Left cardiac atrium (tissue), 4 donors: ENCODE measurements around the gene ELK1. TPM values are rescaled to one million over a fixed set of nuclear protein-coding genes. Genes with fewer than 3 reads are reported as not detected.
"Not testable (repeated sequence)": the region's sequence is repeated elsewhere in the genome, so short reads cannot be mapped to it uniquely, and the experiment has no call there.

Experiments used
- ATAC-seq, 2 donors: fragments of 200-7000 bp; cut with Tn5 transposase; one replicate each; pipeline ENCODE4 v1.9.1; 2020; ENCODE audit warnings: mild to moderate bottlenecking in 2 of 2, moderate library complexity in 2 of 2
- DNase-seq: peaks from one replicate; pipeline ENCODE4 v3.0.0-alpha.2; 2020
- intact Hi-C, 2 donors: fragments of 100-400 bp; cut with DNase I; formaldehyde crosslinking; loops; one replicate each; pipeline versions ENCODE4 v1.14.1 to v1.15.1; 2022 to 2023
- long read RNA-seq: library from polyadenylated mRNA; unstranded; transcript quantifications from one replicate; pipeline ENCODE4 v2.0.0, GENCODE V29; 2021
- total RNA-seq, 2 donors: library from RNA; stranded (reverse); fragmentation: NEBNext Ultra II Directional; extraction: Animal tissue kit (Norgen Biotek cat#: 25700); gene quantifications; one replicate each; pipeline ENCODE4 v1.2.1, GENCODE V29; 2021
- donor health status: DM: no; HTN: yes; CAD: no.
- donor health status: DM: no; HTN: yes; CAD: no; lungs with severe emphysema.
- donor health status: DM: yes; HTN: yes; CAD: no.
- donor health status: Dilated cardiomyopathy.

Gene ELK1
- 10 to 100 TPM; 18.5 to 32.2 TPM for total RNA-seq
- long read RNA-seq, transcript ELK1-203 (7 exons, 2,258 nt), result minor isoform, 8 of 44 reads
- long read RNA-seq, transcript ELK1-201 (6 exons, 2,695 nt), result major isoform, 9 of 44 reads
- long read RNA-seq, partial matches to known transcripts, result 25 of 44 reads
- long read RNA-seq, other reads (novel, unspliced or antisense), result 2 of 44 reads

GRCh38 chrX:47650164-47651042 is at the start of gene ELK1:
ELK1 (minus strand) TSS chrX:47650563; CDS start chrX:47641441, 9,122 bp downstream.
- peak; percentile 95 for DNase-seq
- intact Hi-C loops, result loop anchor here in 1 of 2 donors (10.0 kb wide), 1 partner anchor 374 kb away; no protein-coding TSS in a partner anchor
- peak; percentile 94 to 98 for ATAC-seq

GRCh38 chrX:47697181-47697580 is 46.8 kb upstream of the ELK1 start:
- no peak for DNase-seq
- intact Hi-C loops, result no loop called here

GRCh38 chrX:47690175-47690574 is 39.8 kb upstream of the ELK1 start:
- intact Hi-C loops, result no loop called here
- ATAC-seq (no peak), DNase-seq (no peak)

More at GRCh38 chrX:47697181-47697580, 46.8 kb upstream of the ELK1 start:
- ATAC-seq, result no peak

- no peak for DNase-seq
- ATAC-seq, result no peak
- intact Hi-C loops, result no loop called here
Measured at GRCh38 chrX:47687263-47687662, 36.9 kb upstream of the ELK1 start.

GRCh38 chrX:47683829-47684205 is 33.5 kb upstream of the ELK1 start:
- intact Hi-C loops, result no loop called here
- no peak for DNase-seq
- no peak for ATAC-seq

GRCh38 chrX:47683184-47683828 is 32.9 kb upstream of the ELK1 start:
- ATAC-seq (no peak), DNase-seq (no peak)
- intact Hi-C loops, result no loop called here

- DNase-seq, intact Hi-C loops, ATAC-seq: not testable (repeated sequence)
Measured at GRCh38 chrX:47675959-47676859, 25.8 kb upstream of the ELK1 start.

- no peak for ATAC-seq
- no peak for DNase-seq
- intact Hi-C loops, result no loop called here
Measured at GRCh38 chrX:47674776-47675175, 24.4 kb upstream of the ELK1 start.

- DNase-seq, ATAC-seq, intact Hi-C loops: not testable (repeated sequence)
Measured at GRCh38 chrX:47665797-47666196, 15.4 kb upstream of the ELK1 start.

- intact Hi-C loops, result no loop called here
- ATAC-seq (no peak), DNase-seq (no peak)
Measured at GRCh38 chrX:47664737-47665136, 14.4 kb upstream of the ELK1 start.

GRCh38 chrX:47662144-47662657 is 11.8 kb upstream of the ELK1 start:
- peak in 1 of 2 donors; percentile 6 for ATAC-seq
- intact Hi-C loops, result no loop called here
- no peak for DNase-seq

GRCh38 chrX:47661539-47661938 is 11.2 kb upstream of the ELK1 start:
- intact Hi-C loops, result no loop called here
- ATAC-seq (no peak), DNase-seq (no peak)

GRCh38 chrX:47659421-47659726 is 9.0 kb upstream of the ELK1 start:
- ATAC-seq, result no peak
- DNase-seq, result no peak
- intact Hi-C loops, result loop anchor here in 1 of 2 donors (10.0 kb wide), 1 partner anchor 365 kb away; no protein-coding TSS in a partner anchor

GRCh38 chrX:47658684-47659420 is 8.5 kb upstream of the ELK1 start, which contains the start of gene UXT:
UXT (minus strand) TSS chrX:47659180; CDS start chrX:47658927, 253 bp downstream.
- intact Hi-C loops, result loop anchor here in 1 of 2 donors (10.0 kb wide), 1 partner anchor 366 kb away; no protein-coding TSS in a partner anchor
- ATAC-seq (peak; percentile 93 to 97), DNase-seq (peak; percentile 92)

GRCh38 chrX:47658301-47658683 is 7.9 kb upstream of the ELK1 start:
- intact Hi-C loops, result loop anchor here in 1 of 2 donors (10.0 kb wide), 1 partner anchor 367 kb away; no protein-coding TSS in a partner anchor
- no peak for DNase-seq
- ATAC-seq, result no peak

- intact Hi-C loops, result loop anchor here in 1 of 2 donors (10.0 kb wide), 1 partner anchor 374 kb away; no protein-coding TSS in a partner anchor
- DNase-seq (no peak), ATAC-seq (no peak)
Measured at GRCh38 chrX:47651043-47651905, 911 bp upstream of the ELK1 start.

- intact Hi-C loops, result loop anchor here in 1 of 2 donors (10.0 kb wide), 2 partner anchors 375 to 455 kb away; partner anchors contain the start of gene UBA1
- DNase-seq, result no peak
- ATAC-seq, result no peak
Measured at GRCh38 chrX:47649781-47650163, 591 bp downstream of the ELK1 start.
